ENCODE measurements around the gene RNF31.

The RNF31 gene

DNA sequence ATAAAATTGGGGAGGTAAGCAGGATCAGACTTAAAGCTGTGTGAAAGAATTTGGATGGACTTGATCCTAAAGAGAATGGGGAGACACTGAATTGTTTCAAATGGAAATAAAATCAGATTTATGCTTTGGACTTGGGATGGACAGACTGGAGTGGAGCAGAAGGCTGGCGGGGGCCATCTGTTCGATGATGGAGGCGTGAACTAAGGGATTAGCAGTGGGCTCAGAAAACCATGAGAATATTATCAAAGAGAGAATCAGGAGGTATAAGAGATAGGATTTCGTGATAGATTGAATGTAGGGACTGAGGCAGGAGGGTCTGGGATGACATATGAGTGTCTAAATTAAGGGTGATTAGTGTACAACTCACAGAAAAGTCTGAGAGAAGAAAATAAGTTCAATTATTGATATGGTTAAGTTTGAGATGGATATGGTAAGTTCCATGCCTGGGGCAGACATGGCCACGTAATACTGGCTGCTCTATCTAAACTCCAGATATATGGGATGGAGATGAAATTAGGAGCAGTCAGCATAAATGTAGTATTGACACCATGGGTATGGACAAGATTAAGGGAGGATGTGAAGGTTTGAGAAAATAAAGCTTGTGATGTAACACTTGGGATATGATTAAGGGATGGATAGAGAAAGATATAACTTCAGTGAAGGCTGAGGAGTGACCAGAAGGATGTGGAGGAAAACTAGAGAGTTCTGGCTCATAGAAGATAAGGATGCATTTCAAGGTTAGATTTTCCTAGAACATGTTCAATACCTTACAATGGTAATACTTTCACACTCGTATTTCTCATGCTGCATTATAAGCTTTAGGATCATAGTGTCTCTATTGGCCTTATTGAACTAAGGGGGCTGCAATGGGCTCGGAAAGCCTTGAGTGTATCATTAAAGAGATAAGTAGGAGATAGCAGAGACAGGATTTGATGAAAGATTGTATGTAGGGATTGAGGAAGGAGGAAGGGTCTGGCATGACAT, 57.2 kb downstream of the RNF31 start:
- DNase-seq, result no peak

DNA sequence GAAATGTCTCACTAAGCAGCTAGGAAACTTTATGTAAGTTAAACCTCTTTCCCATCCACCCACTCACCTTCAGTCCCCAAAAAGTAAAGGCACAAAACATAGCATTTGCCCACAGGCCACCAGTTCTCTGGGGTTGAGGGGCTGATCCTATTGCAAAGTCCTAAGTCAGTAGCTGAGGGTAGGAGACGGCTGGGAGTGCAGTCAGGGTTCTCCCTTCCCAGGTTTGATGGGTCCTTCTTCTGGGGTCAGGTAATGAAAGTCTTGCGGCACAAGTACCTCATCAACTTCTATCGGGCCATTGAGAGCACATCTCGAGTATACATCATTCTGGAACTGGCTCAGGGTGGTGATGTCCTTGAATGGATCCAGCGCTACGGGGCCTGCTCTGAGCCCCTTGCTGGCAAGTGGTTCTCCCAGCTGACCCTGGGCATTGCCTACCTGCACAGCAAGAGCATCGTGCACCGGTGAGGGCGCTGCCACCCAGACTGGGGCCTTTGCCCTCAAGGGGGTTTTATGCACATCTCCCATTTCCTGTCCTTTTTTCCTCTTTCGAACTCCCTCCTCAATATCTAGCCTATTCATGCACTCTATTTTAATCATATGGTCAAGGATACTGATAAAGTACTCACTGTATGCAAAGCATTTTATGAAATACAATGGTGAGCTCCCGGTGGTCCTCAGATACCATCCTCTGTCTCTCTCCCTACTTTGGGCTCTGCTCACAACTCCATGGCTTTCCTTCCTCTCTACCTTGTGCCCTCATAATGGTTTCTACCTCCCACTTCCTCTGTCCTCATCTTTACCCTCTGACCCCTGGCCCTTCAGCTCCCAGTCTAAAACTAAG, 59.2 kb downstream of the RNF31 start:
- no peak for DNase-seq

- no peak for DNase-seq
Observed at GRCh38 chr14:24207104-24207551, 59.8 kb downstream of the RNF31 start.

- DNase-seq, result no peak
Observed at GRCh38 chr14:24207625-24208024, 60.3 kb downstream of the RNF31 start.

Measured in activated CD4-positive, alpha-beta T cell treated with anti-CD3 and anti-CD28 coated beads, Interleukin-2, Interleukin-6, amounts not matched to agents 100 ng/mL and 50 ng/mL, durations not matched to agents 16 hours and 8 hours (primary cell).